MM.1S (cell line): ENCODE results near the gene FAM161B.

Source experiments
- CTCF ChIP-seq: fragments of 300-600 bp; sonication (generic); IDR thresholded peaks from 2 replicates; pipeline ENCODE4 v1.5.1; 2016; ENCODE audit warnings: antibody characterized with exemption, low read length, mixed read lengths
- EZH2 ChIP-seq: fragments of 300-600 bp; sonication (generic); optimal IDR thresholded peaks from 2 replicates; pipeline ENCODE3; 2017; ENCODE audit warnings: low read depth, mild to moderate bottlenecking, antibody characterized with exemption, low read length, mixed read lengths
- EZH2phosphoT487 ChIP-seq: fragments of 300-600 bp; sonication (generic); IDR thresholded peaks from 2 replicates; pipeline ENCODE4 v1.6.1; 2018; ENCODE audit warnings: antibody characterized with exemption, low read length

GRCh38 chr14:73949752-73950734, at the start of gene FAM161B, which contains the start of gene COQ6:
- peak; percentile 17; the same call in 1 of the 2 replicates for TF ChIP-seq CTCF
- no peak for TF ChIP-seq EZH2phosphoT487
- TF ChIP-seq EZH2, result no peak
